Measurements from ENCODE around the gene DNPEP. TPM values are rescaled to one million over a fixed set of nuclear protein-coding genes. Genes with fewer than 3 reads are reported as not detected.

The DNPEP gene
- total RNA-seq, 1 experiment from 2014 or later, result 94.9 TPM

Small RNA genes lying within 50 kb of the gene (small RNA-seq; reads per million reads assigned to genes)
- not detected for gene AC053503.3

Other genes starting within 250 kb of the DNPEP start
- 17.4 and 22.6 TPM in 2 replicates for gene NHEJ1, start 227.1 kb downstream of the DNPEP start, total RNA-seq (2014; rRNA removed; shearing (Covaris generic))
- gene SLC23A3, start 217.9 kb downstream of the DNPEP start, total RNA-seq (2014; rRNA removed; shearing (Covaris generic)), result 0.47 and 0.76 TPM in 2 replicates
- 20.8 and 23.3 TPM in 2 replicates for gene CNPPD1, start 211.0 kb downstream of the DNPEP start, total RNA-seq (2014; rRNA removed; shearing (Covaris generic))
- 59.6 and 69.9 TPM in 2 replicates for gene RETREG2, start 209.6 kb downstream of the DNPEP start, total RNA-seq (2014; rRNA removed; shearing (Covaris generic))
- 43.2 and 43.8 TPM in 2 replicates for gene ZFAND2B, start 181.1 kb downstream of the DNPEP start, total RNA-seq (2014; rRNA removed; shearing (Covaris generic))
- 21.4 and 25.5 TPM in 2 replicates for gene ABCB6, start 169.0 kb downstream of the DNPEP start, total RNA-seq (2014; rRNA removed; shearing (Covaris generic))
- 37.1 and 47.1 TPM in 2 replicates for gene ATG9A, start 158.3 kb downstream of the DNPEP start, total RNA-seq (2014; rRNA removed; shearing (Covaris generic))
- 24.8 and 27.0 TPM in 2 replicates for gene ANKZF1, start 158.1 kb downstream of the DNPEP start, total RNA-seq (2014; rRNA removed; shearing (Covaris generic))
- 7.3 and 8.4 TPM in 2 replicates for gene GLB1L, start 142.5 kb downstream of the DNPEP start, total RNA-seq (2014; rRNA removed; shearing (Covaris generic))
- gene STK16, start 142.4 kb downstream of the DNPEP start, total RNA-seq (2014; rRNA removed; shearing (Covaris generic)), result 19.6 and 20.4 TPM in 2 replicates
- gene TUBA4B, start 134.7 kb downstream of the DNPEP start, total RNA-seq (2014; rRNA removed; shearing (Covaris generic)), result 0.14 TPM in 1 of 2 replicates, not detected in the other
- gene TUBA4A, start 134.0 kb downstream of the DNPEP start, total RNA-seq (2014; rRNA removed; shearing (Covaris generic)), result 140 and 154 TPM in 2 replicates
- 11.5 and 13.8 TPM in 2 replicates for gene DNAJB2, start 108.5 kb downstream of the DNPEP start, total RNA-seq (2014; rRNA removed; shearing (Covaris generic))
- 10.2 and 11.2 TPM in 2 replicates for gene PTPRN, start 78.5 kb downstream of the DNPEP start, total RNA-seq (2014; rRNA removed; shearing (Covaris generic))
- gene RESP18, start 55.2 kb downstream of the DNPEP start, total RNA-seq (2014; rRNA removed; shearing (Covaris generic)), result not detected in 2 replicates
- gene DES, start 30.5 kb upstream of the DNPEP start, total RNA-seq (2014; rRNA removed; shearing (Covaris generic)), result not detected in 2 replicates
- gene SPEG, start 46.9 kb upstream of the DNPEP start, total RNA-seq (2014; rRNA removed; shearing (Covaris generic)), result 20.6 and 23.0 TPM in 2 replicates
- gene GMPPA, start 111.0 kb upstream of the DNPEP start, total RNA-seq (2014; rRNA removed; shearing (Covaris generic)), result 40.0 and 47.8 TPM in 2 replicates
- gene ASIC4, start 126.6 kb upstream of the DNPEP start, total RNA-seq (2014; rRNA removed; shearing (Covaris generic)), result not detected in 2 replicates
- 126 and 132 TPM in 2 replicates for gene CHPF, start 155.9 kb upstream of the DNPEP start, total RNA-seq (2014; rRNA removed; shearing (Covaris generic))
- 1.8 and 2.0 TPM in 2 replicates for gene TMEM198, start 156.1 kb upstream of the DNPEP start, total RNA-seq (2014; rRNA removed; shearing (Covaris generic))
- gene OBSL1, start 183.6 kb upstream of the DNPEP start, total RNA-seq (2014; rRNA removed; shearing (Covaris generic)), result 71.0 and 80.8 TPM in 2 replicates
- not detected in 2 replicates for gene INHA, start 184.4 kb upstream of the DNPEP start, total RNA-seq (2014; rRNA removed; shearing (Covaris generic))
- 17.1 and 18.2 TPM in 2 replicates for gene STK11IP, start 209.9 kb upstream of the DNPEP start, total RNA-seq (2014; rRNA removed; shearing (Covaris generic))
- gene SLC4A3, start 239.7 kb upstream of the DNPEP start, total RNA-seq (2014; rRNA removed; shearing (Covaris generic)), result 5.8 and 7.9 TPM in 2 replicates

Measured in HT1080 (cell line).